Measurements from ENCODE around the gene RHOD.
A peak's percentile ranks its signal among the peaks of the same experiment; 100 is the strongest.

Gene RHOD

GRCh38 chr11:67016550-67016949 is 40.1 kb upstream of the RHOD start:
- DNase-seq (ENCODE audit: low read depth, low spot score), result no peak
- Histone ChIP-seq H3K36me3 (ENCODE audit: insufficient read depth, insufficient read length, low read length) (no peaks in the 10 kb centered on the region), H3K27me3 (ENCODE audit: insufficient read depth, insufficient read length) (no peaks in the 10 kb centered on the region), H3K4me3 (ENCODE audit: insufficient read length, low read depth) (no peak overlapping the region), H3K9me3 (ENCODE audit: insufficient read depth, low read length) (no peaks in the 10 kb centered on the region), H3K9ac (ENCODE audit: insufficient read length, low read depth) (no peak overlapping the region), H3K4me1 (ENCODE audit: insufficient read depth, insufficient read length) (peaks cover 24% of the 10 kb centered on the region)
- TF ChIP-seq SUZ12 (IDR thresholded peaks at IDR 0.05; ENCODE audit: extremely low read depth, insufficient read depth, insufficient read length), result no peak
- TF ChIP-seq ZNF274 (IDR thresholded peaks at IDR 0.05; ENCODE audit: low read depth, low read length), result no peak
- no peak for TF ChIP-seq YY1 (IDR thresholded peaks at IDR 0.05; ENCODE audit: insufficient read depth, insufficient read length)

GRCh38 chr11:67020949-67021348 is 35.7 kb upstream of the RHOD start:
- Histone ChIP-seq H3K4me1 (ENCODE audit: insufficient read depth, insufficient read length) (peaks cover 23% of the 10 kb centered on the region), H3K36me3 (ENCODE audit: insufficient read depth, insufficient read length, low read length) (no peaks in the 10 kb centered on the region), H3K27me3 (ENCODE audit: insufficient read depth, insufficient read length) (peaks cover 41% of the 10 kb centered on the region), H3K4me3 (ENCODE audit: insufficient read length, low read depth) (no peak overlapping the region), H3K9ac (ENCODE audit: insufficient read length, low read depth) (no peak overlapping the region), H3K9me3 (ENCODE audit: insufficient read depth, low read length) (no peaks in the 10 kb centered on the region)
- TF ChIP-seq ZNF274 (IDR thresholded peaks at IDR 0.05; ENCODE audit: low read depth, low read length) (no peak), YY1 (IDR thresholded peaks at IDR 0.05; ENCODE audit: insufficient read depth, insufficient read length) (no peak), SUZ12 (IDR thresholded peaks at IDR 0.05; ENCODE audit: extremely low read depth, insufficient read depth, insufficient read length) (no peak)
- DNase-seq (ENCODE audit: low read depth, low spot score), result no peak

- H3K27me3 ChIP-seq (ENCODE audit: insufficient read depth, insufficient read length), result peaks cover 44% of the 10 kb centered on the region
- no peaks in the 10 kb centered on the region for H3K9me3 ChIP-seq (ENCODE audit: insufficient read depth, low read length)
- peak overlapping the region; percentile 53 for H3K4me3 ChIP-seq (ENCODE audit: insufficient read length, low read depth)
- H3K36me3 ChIP-seq (ENCODE audit: insufficient read depth, insufficient read length, low read length), result no peaks in the 10 kb centered on the region
- TF ChIP-seq YY1 (IDR thresholded peaks at IDR 0.05; ENCODE audit: insufficient read depth, insufficient read length), result no peak
- no peak for TF ChIP-seq SUZ12 (IDR thresholded peaks at IDR 0.05; ENCODE audit: extremely low read depth, insufficient read depth, insufficient read length)
- TF ChIP-seq ZNF274 (IDR thresholded peaks at IDR 0.05; ENCODE audit: low read depth, low read length), result no peak
- peak overlapping the region; percentile 79 for H3K9ac ChIP-seq (ENCODE audit: insufficient read length, low read depth)
- no peak for DNase-seq (ENCODE audit: low read depth, low spot score)
- H3K4me1 ChIP-seq (ENCODE audit: insufficient read depth, insufficient read length), result peaks cover 24% of the 10 kb centered on the region
These were observed 34.2 kb upstream of the RHOD start for GRCh38 chr11:67022341-67022933.

GRCh38 chr11:67022961-67023956 is 33.4 kb upstream of the RHOD start, which contains the start of gene SYT12:
SYT12 (plus strand) TSS chr11:67023134; CDS start chr11:67030145, 7,011 bp downstream.
- H3K9ac ChIP-seq (ENCODE audit: insufficient read length, low read depth), result peak within 1 kb of the TSS; percentile 79
- peaks cover 32% of the 10 kb centered on the region for H3K4me1 ChIP-seq (ENCODE audit: insufficient read depth, insufficient read length)
- DNase-seq (ENCODE audit: low read depth, low spot score), result no peak
- peak; percentile 99 for TF ChIP-seq SUZ12 (IDR thresholded peaks at IDR 0.05; ENCODE audit: extremely low read depth, insufficient read depth, insufficient read length)
- TF ChIP-seq ZNF274 (IDR thresholded peaks at IDR 0.05; ENCODE audit: low read depth, low read length), result no peak
- H3K4me3 ChIP-seq (ENCODE audit: insufficient read length, low read depth), result peak within 1 kb of the TSS; percentile 53
- H3K9me3 ChIP-seq (ENCODE audit: insufficient read depth, low read length), result no peaks in the 10 kb centered on the region
- H3K27me3 ChIP-seq (ENCODE audit: insufficient read depth, insufficient read length), result peaks cover 44% of the 10 kb centered on the region
- no peaks in the 10 kb centered on the region for H3K36me3 ChIP-seq (ENCODE audit: insufficient read depth, insufficient read length, low read length)

DNA sequence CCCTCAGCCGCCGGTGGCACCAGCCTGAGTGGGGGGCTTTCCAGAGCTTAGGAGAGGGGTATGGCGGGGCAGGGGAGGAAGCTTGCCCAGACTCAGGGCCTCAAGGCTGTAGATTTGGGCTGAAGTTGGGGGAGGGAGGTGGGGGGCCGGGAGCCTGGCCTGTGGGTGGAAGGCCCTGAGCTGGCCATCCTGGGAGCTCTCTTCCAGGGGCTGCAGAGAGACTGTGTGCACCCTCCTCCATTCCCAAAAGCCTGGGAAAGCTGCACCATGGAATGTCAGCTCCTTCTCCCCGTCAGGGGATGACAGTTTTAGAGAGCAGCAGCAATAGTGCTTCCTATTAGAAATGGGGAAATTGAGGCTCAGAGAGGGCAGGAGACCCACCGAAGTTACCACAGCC is 32.7 kb upstream of the RHOD start:
- TF ChIP-seq YY1 (IDR thresholded peaks at IDR 0.05; ENCODE audit: insufficient read depth, insufficient read length) (no peak), SUZ12 (IDR thresholded peaks at IDR 0.05; ENCODE audit: extremely low read depth, insufficient read depth, insufficient read length) (peak; percentile 28), ZNF274 (IDR thresholded peaks at IDR 0.05; ENCODE audit: low read depth, low read length) (no peak)
- H3K9ac ChIP-seq (ENCODE audit: insufficient read length, low read depth), result peak overlapping the region; percentile 79
- DNase-seq (ENCODE audit: low read depth, low spot score), result no peak
- no peaks in the 10 kb centered on the region for H3K9me3 ChIP-seq (ENCODE audit: insufficient read depth, low read length)
- H3K4me1 ChIP-seq (ENCODE audit: insufficient read depth, insufficient read length), result peaks cover 36% of the 10 kb centered on the region
- H3K36me3 ChIP-seq (ENCODE audit: insufficient read depth, insufficient read length, low read length), result no peaks in the 10 kb centered on the region
- peaks cover 44% of the 10 kb centered on the region for H3K27me3 ChIP-seq (ENCODE audit: insufficient read depth, insufficient read length)
- peak overlapping the region; percentile 53 for H3K4me3 ChIP-seq (ENCODE audit: insufficient read length, low read depth)

DNA sequence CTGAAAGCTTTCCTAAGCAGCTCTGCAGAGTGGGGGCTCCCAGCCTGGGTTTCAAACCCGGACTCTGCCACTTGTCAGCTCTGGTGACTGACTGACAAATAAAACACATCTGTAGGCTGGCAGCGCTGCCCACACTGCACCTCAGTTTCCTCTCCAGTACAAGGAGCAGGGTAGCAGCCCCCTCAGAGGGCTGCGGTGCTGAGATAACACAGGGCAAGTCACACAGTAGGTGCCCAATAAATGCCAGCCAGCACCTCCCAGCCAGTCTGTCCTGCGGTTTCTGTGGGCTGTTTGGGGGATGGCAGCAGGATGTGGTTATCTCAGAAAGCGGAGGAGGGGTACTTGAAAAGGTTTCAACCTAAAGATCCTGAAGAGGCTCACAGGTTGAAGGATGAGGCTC is 32.2 kb upstream of the RHOD start:
- Histone ChIP-seq H3K27me3 (ENCODE audit: insufficient read depth, insufficient read length) (peaks cover 47% of the 10 kb centered on the region), H3K4me3 (ENCODE audit: insufficient read length, low read depth) (no peak overlapping the region), H3K36me3 (ENCODE audit: insufficient read depth, insufficient read length, low read length) (no peaks in the 10 kb centered on the region), H3K9me3 (ENCODE audit: insufficient read depth, low read length) (no peaks in the 10 kb centered on the region), H3K9ac (ENCODE audit: insufficient read length, low read depth) (no peak overlapping the region), H3K4me1 (ENCODE audit: insufficient read depth, insufficient read length) (peaks cover 40% of the 10 kb centered on the region)
- DNase-seq (ENCODE audit: low read depth, low spot score), result no peak
- TF ChIP-seq YY1 (IDR thresholded peaks at IDR 0.05; ENCODE audit: insufficient read depth, insufficient read length) (no peak), SUZ12 (IDR thresholded peaks at IDR 0.05; ENCODE audit: extremely low read depth, insufficient read depth, insufficient read length) (no peak), ZNF274 (IDR thresholded peaks at IDR 0.05; ENCODE audit: low read depth, low read length) (no peak)

GRCh38 chr11:67024966-67025365 is 31.7 kb upstream of the RHOD start:
- Histone ChIP-seq H3K9ac (ENCODE audit: insufficient read length, low read depth) (no peak overlapping the region), H3K27me3 (ENCODE audit: insufficient read depth, insufficient read length) (peaks cover 49% of the 10 kb centered on the region), H3K4me3 (ENCODE audit: insufficient read length, low read depth) (no peak overlapping the region), H3K9me3 (ENCODE audit: insufficient read depth, low read length) (no peaks in the 10 kb centered on the region), H3K36me3 (ENCODE audit: insufficient read depth, insufficient read length, low read length) (no peaks in the 10 kb centered on the region), H3K4me1 (ENCODE audit: insufficient read depth, insufficient read length) (peaks cover 40% of the 10 kb centered on the region)
- TF ChIP-seq SUZ12 (IDR thresholded peaks at IDR 0.05; ENCODE audit: extremely low read depth, insufficient read depth, insufficient read length), result no peak
- no peak for TF ChIP-seq YY1 (IDR thresholded peaks at IDR 0.05; ENCODE audit: insufficient read depth, insufficient read length)
- no peak for DNase-seq (ENCODE audit: low read depth, low spot score)
